Effector memory CD4-positive, alpha-beta T cell (primary cell): ENCODE data around the gene PGBD4.

ENCODE experiments used
- DNase-seq, 3 donors: peaks; one replicate each; pipeline ENCODE4 v3.0.0-alpha.2; 2020
- H3K27ac ChIP-seq: 2 replicates; pipeline ENCODE4 v1.7.0; 2013; ENCODE audit warnings: mild to moderate bottlenecking, low read length, moderate library complexity; ENCODE audit not compliant: insufficient read depth, poor library complexity, severe bottlenecking
- H3K27me3 ChIP-seq: replicated peaks from 2 replicates; pipeline ENCODE4 v1.7.0; 2013; ENCODE audit warnings: mild to moderate bottlenecking, low read length; ENCODE audit not compliant: insufficient read depth, control insufficient read depth, poor library complexity, severe bottlenecking
- H3K36me3 ChIP-seq: 2 replicates; pipeline ENCODE4 v1.7.0; 2013; ENCODE audit warnings: mild to moderate bottlenecking, low read length, moderate library complexity; ENCODE audit not compliant: control insufficient read depth, insufficient read depth
- H3K4me1 ChIP-seq: 2 replicates; pipeline ENCODE4 v1.7.0; 2013; ENCODE audit warnings: low read length, mild to moderate bottlenecking; ENCODE audit not compliant: control insufficient read depth, insufficient read depth, poor library complexity, severe bottlenecking
- H3K4me3 ChIP-seq: 2 replicates; pipeline ENCODE4 v1.7.0; 2013; ENCODE audit warnings: low read length, low read depth, mild to moderate bottlenecking; ENCODE audit not compliant: insufficient read depth, poor library complexity, severe bottlenecking
- H3K9me3 ChIP-seq: 2 replicates; pipeline ENCODE4 v1.7.0; 2013; ENCODE audit warnings: mild to moderate bottlenecking, low read length, moderate library complexity; ENCODE audit not compliant: control insufficient read depth

Gene PGBD4

DNA sequence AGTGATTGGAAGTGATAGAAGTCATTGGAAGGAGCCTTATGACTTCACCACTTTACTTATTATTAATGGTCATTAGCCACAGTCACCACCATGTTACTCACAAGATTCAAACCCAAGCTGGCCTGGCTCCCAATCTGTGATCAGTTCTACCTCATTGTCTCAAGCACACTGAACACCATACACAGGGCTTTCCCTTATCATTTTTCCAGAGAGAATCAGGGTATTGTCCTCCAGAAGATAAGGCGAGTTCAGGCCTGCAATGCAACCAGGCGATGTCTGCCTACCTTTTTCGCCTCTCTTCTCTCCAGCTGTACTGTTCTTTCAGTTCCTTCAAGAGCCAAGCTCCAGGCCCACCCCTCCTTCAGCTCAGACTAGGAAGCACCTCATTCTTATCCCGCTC lies 25.1 kb upstream of the PGBD4 start:
- DNase-seq, result no peak
- Histone ChIP-seq H3K4me3 (no peak overlapping the region), H3K9me3 (no peaks in the 10 kb centered on the region), H3K4me1 (no peaks in the 10 kb centered on the region), H3K27ac (no peak overlapping the region), H3K27me3 (no peaks in the 10 kb centered on the region), H3K36me3 (no peaks in the 10 kb centered on the region)

DNA sequence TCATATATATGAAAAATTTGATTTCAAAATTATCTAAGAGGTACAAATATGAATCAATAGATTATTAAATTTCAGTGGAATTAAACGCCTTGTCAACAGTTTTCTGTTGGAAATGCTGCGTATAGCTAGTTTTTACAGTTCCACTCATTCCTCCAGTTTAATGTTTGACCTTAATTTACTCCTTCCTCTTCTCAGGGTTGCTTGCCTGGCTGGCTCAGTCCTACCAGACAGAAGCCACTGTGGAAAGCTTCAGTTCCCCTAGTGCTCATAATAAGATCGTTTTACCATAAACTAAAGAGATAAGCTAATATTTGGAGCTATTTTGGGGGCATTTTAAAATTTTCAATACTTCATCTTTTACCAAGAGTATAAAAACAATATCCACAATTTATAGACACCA lies 23.0 kb upstream of the PGBD4 start:
- Histone ChIP-seq H3K36me3 (peaks cover 12% of the 10 kb centered on the region), H3K9me3 (no peaks in the 10 kb centered on the region), H3K4me1 (no peaks in the 10 kb centered on the region), H3K27me3 (no peaks in the 10 kb centered on the region), H3K27ac (no peak overlapping the region), H3K4me3 (no peak overlapping the region)
- DNase-seq, result no peak

DNA sequence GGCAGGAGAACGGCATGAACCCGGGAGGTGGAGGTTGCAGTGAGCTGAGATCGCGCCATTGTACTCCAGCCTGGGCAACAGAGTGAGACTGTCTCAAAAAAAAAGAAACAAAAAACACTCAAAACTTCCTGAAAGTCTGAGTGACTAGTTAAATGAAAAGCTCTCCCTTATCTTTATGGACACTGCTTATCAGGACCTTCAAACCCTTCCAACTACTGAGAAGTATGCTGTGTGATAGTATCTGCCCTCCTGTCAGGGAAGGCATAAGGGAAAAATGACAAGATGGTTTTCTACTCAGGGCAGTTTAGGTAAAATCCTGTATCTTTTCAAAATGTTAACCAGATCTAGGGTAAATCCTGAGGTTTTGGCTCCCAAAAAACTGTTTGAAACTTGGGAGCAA lies 22.0 kb upstream of the PGBD4 start:
- Histone ChIP-seq H3K36me3 (peaks cover 18% of the 10 kb centered on the region), H3K9me3 (no peaks in the 10 kb centered on the region), H3K4me3 (no peak overlapping the region), H3K4me1 (no peaks in the 10 kb centered on the region), H3K27ac (no peak overlapping the region), H3K27me3 (no peaks in the 10 kb centered on the region)
- DNase-seq, result no peak

DNA sequence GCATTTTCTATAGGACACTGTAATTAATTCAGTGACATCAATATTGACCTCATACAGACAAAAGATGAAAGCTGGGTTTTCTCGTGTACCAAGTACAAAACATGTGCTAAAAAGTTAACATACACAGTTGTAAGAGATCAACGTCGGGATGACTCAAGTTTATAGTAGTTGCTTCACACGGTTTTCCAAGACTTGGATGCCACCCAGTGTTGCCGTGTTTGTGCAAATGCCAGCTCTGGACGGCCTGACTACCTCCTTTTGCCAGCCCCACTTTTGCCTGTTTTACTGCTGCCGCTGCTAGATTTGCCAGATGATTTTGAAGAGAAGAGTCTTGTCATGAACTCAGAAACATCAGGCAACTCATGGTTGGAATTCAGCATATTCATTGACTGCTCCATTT lies 17.8 kb upstream of the PGBD4 start:
- Histone ChIP-seq H3K4me3 (no peak overlapping the region), H3K27ac (no peak overlapping the region), H3K4me1 (no peaks in the 10 kb centered on the region), H3K27me3 (no peaks in the 10 kb centered on the region), H3K9me3 (no peaks in the 10 kb centered on the region), H3K36me3 (peaks cover 52% of the 10 kb centered on the region)
- DNase-seq, result no peak

DNA sequence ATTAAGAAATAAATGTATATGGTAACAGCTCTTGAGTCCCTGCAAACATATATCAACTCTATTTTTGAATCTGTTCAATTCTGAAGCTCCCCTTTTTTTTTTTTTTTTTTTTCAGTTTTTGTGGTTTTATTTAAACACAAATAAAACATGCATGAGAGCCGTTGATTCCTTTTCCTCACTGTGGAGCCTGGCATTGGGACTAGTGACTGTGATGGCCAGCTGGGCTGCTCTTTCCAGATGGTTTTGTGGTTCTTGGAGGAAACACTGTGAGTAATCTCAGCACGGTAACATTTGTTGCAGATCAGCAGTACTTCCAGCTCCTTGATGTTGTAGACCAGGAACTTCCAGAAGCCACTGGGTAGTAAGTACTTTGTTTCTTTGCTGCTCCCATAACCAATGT lies 16.1 kb upstream of the PGBD4 start:
- Histone ChIP-seq H3K27ac (no peak overlapping the region), H3K4me1 (no peaks in the 10 kb centered on the region), H3K27me3 (no peaks in the 10 kb centered on the region), H3K9me3 (no peaks in the 10 kb centered on the region), H3K36me3 (peaks cover 58% of the 10 kb centered on the region), H3K4me3 (no peak overlapping the region)
- no peak for DNase-seq

DNA sequence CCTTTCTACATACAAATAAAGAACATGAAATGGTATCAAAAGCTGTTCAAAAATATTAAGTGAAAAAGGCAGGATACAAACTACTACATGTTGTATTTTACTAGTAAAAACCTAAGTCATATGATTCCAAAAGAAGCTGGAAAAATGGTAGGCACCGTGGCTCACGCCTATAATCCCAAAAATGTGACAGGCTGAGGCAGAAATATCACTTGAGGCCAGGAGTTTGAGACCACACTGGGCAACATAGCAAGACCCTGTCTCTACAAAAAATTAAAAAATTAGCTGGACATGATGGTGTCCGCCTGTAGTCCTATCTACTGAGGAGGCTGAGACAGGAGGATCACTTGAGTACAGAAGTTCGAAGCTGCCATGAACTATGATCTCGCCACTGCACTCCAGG lies 2.0 kb upstream of the PGBD4 start:
- Histone ChIP-seq H3K4me1 (peaks cover 11% of the 10 kb centered on the region), H3K9me3 (no peaks in the 10 kb centered on the region), H3K27ac (no peak overlapping the region), H3K4me3 (no peak overlapping the region), H3K36me3 (peaks cover 9% of the 10 kb centered on the region), H3K27me3 (no peaks in the 10 kb centered on the region)
- no peak for DNase-seq

DNA sequence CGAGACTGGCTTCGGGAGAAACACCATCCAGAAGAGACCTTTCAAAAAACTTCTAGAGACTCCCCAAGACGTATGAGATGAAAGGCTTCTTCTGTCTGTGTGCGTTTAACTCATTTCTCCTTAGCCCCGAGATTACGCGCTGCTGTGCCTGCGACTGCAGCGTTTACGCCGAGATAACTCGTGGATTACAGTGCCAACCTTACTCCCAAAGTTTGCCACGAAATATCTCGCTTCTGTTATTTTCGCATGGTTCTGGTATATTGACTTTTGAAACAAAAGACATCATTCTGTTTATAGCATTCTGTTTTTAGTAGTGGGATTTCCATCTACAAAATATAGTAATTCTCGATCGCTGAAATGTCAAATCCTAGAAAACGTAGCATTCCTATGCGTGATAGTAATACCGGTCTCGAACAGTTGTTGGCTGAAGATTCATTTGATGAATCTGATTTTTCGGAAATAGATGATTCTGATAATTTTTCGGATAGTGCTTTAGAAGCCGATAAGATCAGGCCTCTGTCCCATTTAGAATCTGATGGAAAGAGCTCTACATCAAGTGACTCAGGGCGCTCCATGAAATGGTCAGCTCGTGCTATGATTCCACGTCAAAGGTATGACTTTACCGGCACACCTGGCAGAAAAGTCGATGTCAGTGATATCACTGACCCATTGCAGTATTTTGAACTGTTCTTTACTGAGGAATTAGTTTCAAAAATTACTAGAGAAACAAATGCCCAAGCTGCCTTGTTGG lies 467 bp downstream of the PGBD4 start:
- Histone ChIP-seq H3K36me3 (no peaks in the 10 kb centered on the region), H3K27ac (peak overlapping the region; percentile 95), H3K27me3 (no peaks in the 10 kb centered on the region), H3K4me3 (peak overlapping the region; percentile 76), H3K4me1 (peaks cover 11% of the 10 kb centered on the region), H3K9me3 (no peaks in the 10 kb centered on the region)
- no peak for DNase-seq

DNA sequence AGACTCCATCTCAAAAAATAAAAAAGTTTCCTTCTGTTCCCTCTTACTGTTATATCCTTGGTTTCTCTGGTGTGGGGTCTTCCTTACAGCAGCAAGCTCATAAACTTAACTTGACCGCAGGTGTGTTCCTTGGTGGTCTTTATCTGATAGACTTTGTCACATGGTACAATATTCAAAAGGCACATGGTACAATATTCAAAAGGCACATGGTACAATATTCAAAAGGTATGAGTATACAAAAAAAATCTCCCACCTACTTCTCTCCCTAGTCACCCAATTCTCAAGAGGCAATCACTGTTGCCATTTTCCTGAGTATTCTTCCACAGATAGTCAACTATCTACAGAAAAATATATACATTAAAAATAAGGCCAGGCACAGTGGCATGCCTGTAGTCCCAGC lies 4.5 kb downstream of the PGBD4 start:
- Histone ChIP-seq H3K27me3 (no peaks in the 10 kb centered on the region), H3K36me3 (no peaks in the 10 kb centered on the region), H3K4me1 (peaks cover 6% of the 10 kb centered on the region), H3K27ac (no peak overlapping the region), H3K4me3 (no peak overlapping the region), H3K9me3 (no peaks in the 10 kb centered on the region)
- DNase-seq, result no peak

DNA sequence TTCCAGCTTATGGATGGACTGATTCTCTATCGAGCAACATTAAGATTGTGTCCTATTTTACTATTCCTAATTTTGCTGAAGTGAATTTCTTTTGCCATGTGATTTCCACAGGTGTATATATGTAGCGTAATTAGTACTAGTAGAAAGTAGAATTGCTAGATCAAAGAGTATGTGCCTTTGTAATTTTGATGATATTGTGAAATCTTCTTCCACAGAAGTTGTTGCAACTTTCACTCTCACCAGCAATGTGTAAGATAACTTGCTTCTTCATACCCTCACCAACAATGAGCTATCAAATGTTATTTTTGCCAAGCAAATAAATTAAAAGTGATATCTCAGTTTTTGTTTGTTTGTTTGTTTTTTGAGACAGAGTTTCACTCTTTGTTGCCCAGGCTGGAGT lies 5.4 kb downstream of the PGBD4 start:
- Histone ChIP-seq H3K9me3 (no peaks in the 10 kb centered on the region), H3K36me3 (no peaks in the 10 kb centered on the region), H3K4me3 (no peak overlapping the region), H3K4me1 (peaks cover 6% of the 10 kb centered on the region), H3K27me3 (no peaks in the 10 kb centered on the region), H3K27ac (no peak overlapping the region)
- DNase-seq, result no peak

DNA sequence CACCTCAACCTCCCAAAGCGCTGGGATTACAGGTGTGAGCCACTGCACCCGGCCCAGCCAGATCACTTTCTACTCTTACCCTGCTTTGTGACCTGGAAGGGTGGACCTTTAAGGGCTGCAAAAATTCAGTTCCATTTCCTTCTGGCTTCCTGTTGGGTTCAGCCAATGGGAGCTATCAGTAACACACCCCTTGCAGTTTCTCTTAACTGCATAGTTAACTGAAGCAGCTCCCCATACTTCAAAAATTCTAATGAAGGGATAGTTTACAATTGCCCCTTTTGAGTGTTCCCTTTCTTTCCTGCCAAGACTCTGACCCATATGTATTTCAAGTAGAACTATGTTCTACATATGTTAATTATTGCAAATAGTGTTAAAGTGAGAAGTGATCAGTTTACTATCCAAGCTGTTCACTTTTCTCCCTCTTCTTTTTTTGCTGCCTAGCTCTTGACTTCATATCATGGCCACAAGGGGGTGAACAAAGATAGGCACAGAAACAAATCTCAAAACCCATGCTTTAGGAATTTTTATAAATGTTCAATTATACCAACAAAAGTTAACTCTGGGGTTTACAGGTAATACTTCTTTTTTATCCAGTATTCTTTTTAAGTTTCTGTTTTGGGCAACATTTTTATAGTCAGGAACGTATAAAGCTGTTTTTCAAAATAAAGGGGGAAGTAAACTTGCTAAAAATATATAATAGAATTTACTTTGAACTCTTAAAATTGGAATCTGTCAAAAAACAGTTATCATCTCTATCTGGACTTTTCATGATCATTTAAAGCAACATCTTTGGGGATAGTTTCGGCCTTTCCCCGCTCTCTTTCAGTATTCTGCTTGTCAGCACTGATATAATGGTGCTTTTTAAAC lies 8.1 kb downstream of the PGBD4 start:
- no peak overlapping the region for H3K27ac ChIP-seq
- no peaks in the 10 kb centered on the region for H3K4me1 ChIP-seq
- no peaks in the 10 kb centered on the region for H3K9me3 ChIP-seq
- H3K36me3 ChIP-seq, result no peaks in the 10 kb centered on the region
- DNase-seq, result no peak
- H3K4me3 ChIP-seq, result no peak overlapping the region
- H3K27me3 ChIP-seq, result no peaks in the 10 kb centered on the region
